H1 (cell line): ENCODE data around the gene C15orf39. TPM values are rescaled to one million over a fixed set of nuclear protein-coding genes. Genes with fewer than 3 reads are reported as not detected.

Experiments
- CTCF ChIA-PET: fragments of 300-600 bp; sonication (Branson Sonifier 250); formaldehyde crosslinking; loops from one replicate; lab custom pipeline; 2021; ENCODE audit not compliant: partially characterized antibody; lab: Charles Lee
- POLR2A ChIA-PET: fragments of 300-600 bp; sonication (Branson Sonifier 250); formaldehyde crosslinking; loops from one replicate; lab custom pipeline; 2021; ENCODE audit warnings: inconsistent platforms; ENCODE audit not compliant: partially characterized antibody; lab: Charles Lee
- DNase-seq, 2 experiments: peaks; one replicate each; pipeline versions ENCODE4 v3.0.0 to v3.0.0-alpha.2; 2010 to 2022; ENCODE audit warnings: low spot score in 2 of 2, low read depth in 1 of 2, mixed read lengths in 1 of 2
- FAIRE-seq: peaks from 2 replicates; lab custom pipeline; 2011; peaks lifted over from hg19 to GRCh38; lab: Jason Lieb, UNC
- H2AFZ ChIP-seq: 2 replicates; pipeline ENCODE4 v1.8.1; 2012; ENCODE audit warnings: low read length, inconsistent platforms
- H2AK5ac ChIP-seq: 2 replicates; pipeline ENCODE4 v1.6.1; 2013; ENCODE audit warnings: low read depth, low read length
- H2BK120ac ChIP-seq: replicated peaks from 2 replicates; pipeline ENCODE3; 2013; ENCODE audit warnings: low read depth, low read length, inconsistent platforms
- H2BK12ac ChIP-seq: 2 replicates; pipeline ENCODE4 v1.6.1; 2013; ENCODE audit warnings: low read depth, low read length
- H2BK15ac ChIP-seq: 2 replicates; pipeline ENCODE4 v1.6.1; 2013; ENCODE audit warnings: low read length
- H2BK20ac ChIP-seq: 2 replicates; pipeline ENCODE4 v1.6.1; 2013; ENCODE audit warnings: low read length
- H2BK5ac ChIP-seq: 2 replicates; pipeline ENCODE4 v1.6.1; 2013; ENCODE audit warnings: low read depth, low read length
- H3K14ac ChIP-seq: 2 replicates; pipeline ENCODE4 v1.6.1; 2013; ENCODE audit warnings: inconsistent platforms; ENCODE audit not compliant: insufficient read length
- H3K18ac ChIP-seq: 2 replicates; pipeline ENCODE4 v1.6.1; 2013; ENCODE audit warnings: low read length; ENCODE audit errors: extremely low read depth
- H3K23ac ChIP-seq: 2 replicates; pipeline ENCODE4 v1.6.1; 2013; ENCODE audit warnings: inconsistent platforms; ENCODE audit not compliant: insufficient read length
- H3K23me2 ChIP-seq: 2 replicates; pipeline ENCODE4 v1.6.1; 2013; ENCODE audit warnings: low read depth, low read length
- H3K27ac ChIP-seq: 2 replicates; pipeline ENCODE4 v1.6.1; 2011; ENCODE audit warnings: low read depth, low read length, inconsistent platforms
- H3K27me3 ChIP-seq, 4 experiments: replicated peaks in 1 of 4; 1 replicate in 1 of 4; 2 replicates in 3 of 4; pipeline versions ENCODE4 v1.6.1 to v1.8.1; 2011 to 2013; ENCODE audit warnings: low read length in 3 of 4, mild to moderate bottlenecking in 3 of 4, inconsistent platforms in 2 of 4, mixed read lengths in 2 of 4, moderate library complexity in 1 of 4; ENCODE audit not compliant: control insufficient read depth in 3 of 4, insufficient read depth in 3 of 4; ENCODE audit errors: extremely low read depth in 1 of 4
- H3K36me3 ChIP-seq, 4 experiments: 2 replicates each; pipeline versions ENCODE4 v1.6.1 to v1.8.1; 2011 to 2013; ENCODE audit warnings: mild to moderate bottlenecking in 4 of 4, low read length in 3 of 4, moderate library complexity in 2 of 4, control low read depth in 1 of 4, inconsistent platforms in 1 of 4; ENCODE audit not compliant: insufficient read depth in 4 of 4, control insufficient read depth in 2 of 4
- H3K4ac ChIP-seq: replicated peaks from 2 replicates; pipeline ENCODE3; 2013; ENCODE audit warnings: low read length, low read depth, mixed read lengths, inconsistent platforms; ENCODE audit not compliant: insufficient read length
- H3K4me1 ChIP-seq, 4 experiments: replicated peaks in 1 of 4; 1 replicate in 1 of 4; 2 replicates in 3 of 4; pipeline versions ENCODE4 v1.6.1 to v1.8.1; 2011 to 2013; ENCODE audit warnings: low read length in 3 of 4, inconsistent platforms in 2 of 4, mixed read lengths in 1 of 4; ENCODE audit not compliant: insufficient read depth in 4 of 4, control insufficient read depth in 3 of 4
- H3K4me2 ChIP-seq, 2 experiments: 2 replicates each; pipeline versions ENCODE4 v1.6.1 to v1.8.1; 2011 to 2013; ENCODE audit warnings: low read depth in 2 of 2, low read length in 2 of 2, control low read depth in 1 of 2, inconsistent platforms in 1 of 2, mild to moderate bottlenecking in 1 of 2; ENCODE audit not compliant: insufficient read depth in 1 of 2
- H3K4me3 ChIP-seq, 4 experiments: fragments of 200-600, 300-600 bp in 1 of 4; sonication (generic), shearing (Covaris generic), sonication (Bioruptor Twin) in 1 of 4; 2 replicates each; pipeline versions ENCODE4 v1.5.1 to v1.8.1; 2011 to 2016; ENCODE audit warnings: low read length in 4 of 4, low read depth in 3 of 4, control low read depth in 2 of 4, inconsistent platforms in 2 of 4, mild to moderate bottlenecking in 2 of 4, mixed read lengths in 1 of 4, moderate library complexity in 1 of 4; ENCODE audit not compliant: insufficient read depth in 2 of 4; ENCODE audit errors: extremely low read depth in 1 of 4
- H3K56ac ChIP-seq: replicated peaks from 2 replicates; pipeline ENCODE3; 2013; ENCODE audit warnings: low read depth, mild to moderate bottlenecking, mixed read lengths, low read length, inconsistent platforms; ENCODE audit not compliant: insufficient read length
- H3K79me1 ChIP-seq: 2 replicates; pipeline ENCODE4 v1.6.1; 2013; ENCODE audit warnings: low read depth, low read length, control low read depth
- H3K79me2 ChIP-seq, 2 experiments: 2 replicates each; pipeline versions ENCODE4 v1.6.1 to v1.8.1; 2012 to 2013; ENCODE audit warnings: low read length in 2 of 2, mild to moderate bottlenecking in 2 of 2, inconsistent platforms in 1 of 2; ENCODE audit not compliant: insufficient read depth in 2 of 2, control insufficient read depth in 1 of 2
- H3K9ac ChIP-seq, 4 experiments: replicated peaks in 1 of 4; 1 replicate in 1 of 4; 2 replicates in 3 of 4; pipeline versions ENCODE4 v1.6.1 to v1.8.1; 2011 to 2013; ENCODE audit warnings: low read depth in 3 of 4, low read length in 3 of 4, control low read depth in 2 of 4, mild to moderate bottlenecking in 2 of 4, moderate library complexity in 2 of 4, inconsistent platforms in 1 of 4; ENCODE audit errors: extremely low read depth in 1 of 4
- H3K9me3 ChIP-seq, 2 experiments: 2 replicates each; pipeline versions ENCODE4 v1.6.1 to v1.8.1; 2012 to 2013; ENCODE audit warnings: mild to moderate bottlenecking in 2 of 2, moderate library complexity in 2 of 2, control low read depth in 1 of 2, inconsistent platforms in 1 of 2, low read depth in 1 of 2, low read length in 1 of 2, mixed read lengths in 1 of 2; ENCODE audit not compliant: insufficient read depth in 2 of 2
- H4K20me1 ChIP-seq, 2 experiments: replicated peaks in 1 of 2; 2 replicates each; pipeline versions ENCODE3 to v1.8.1; 2011 to 2013; ENCODE audit warnings: inconsistent platforms in 2 of 2, low read length in 2 of 2, mild to moderate bottlenecking in 1 of 2; ENCODE audit not compliant: insufficient read depth in 2 of 2, control insufficient read depth in 1 of 2
- H4K5ac ChIP-seq: 2 replicates; pipeline ENCODE4 v1.6.1; 2013; ENCODE audit warnings: low read length, low read depth, mixed read lengths, inconsistent platforms; ENCODE audit not compliant: insufficient read length
- H4K8ac ChIP-seq: 2 replicates; pipeline ENCODE4 v1.8.0; 2013; ENCODE audit warnings: mild to moderate bottlenecking, moderate library complexity, low read length, inconsistent platforms; ENCODE audit not compliant: insufficient read depth; ENCODE audit errors: extremely low read depth
- H4K91ac ChIP-seq: replicated peaks from 2 replicates; pipeline ENCODE3; 2013; ENCODE audit warnings: low read length, mixed read lengths, inconsistent platforms; ENCODE audit not compliant: insufficient read length
- BACH1 ChIP-seq: IDR thresholded peaks from 2 replicates; pipeline ENCODE4 v1.6.1; 2012; ENCODE audit warnings: low read length, improper control_type of control experiment
- GTF2F1 ChIP-seq: IDR thresholded peaks from 2 replicates; pipeline ENCODE4 v1.6.1; 2012; ENCODE audit warnings: low read depth, low read length, improper control_type of control experiment, borderline replicate concordance
- KDM1A ChIP-seq: fragments of 200-600, 300-600 bp; sonication (generic); IDR thresholded peaks from 2 replicates; pipeline ENCODE4 v1.7.1; 2016; ENCODE audit warnings: mild to moderate bottlenecking, low read length, borderline replicate concordance
- NANOG ChIP-seq: IDR thresholded peaks from 2 replicates; pipeline ENCODE4 v1.6.1; 2011; ENCODE audit warnings: low read length, low read depth, mild to moderate bottlenecking, inconsistent platforms; ENCODE audit not compliant: insufficient read depth, poor library complexity, severe bottlenecking
- TAF1 ChIP-seq: IDR thresholded peaks from 2 replicates; pipeline ENCODE4 v1.6.1; 2011; ENCODE audit warnings: mild to moderate bottlenecking, low read depth, low read length
- TAF7 ChIP-seq: optimal IDR thresholded peaks from 2 replicates; pipeline ENCODE3; 2011; ENCODE audit warnings: low read depth, mild to moderate bottlenecking, inconsistent platforms, low read length, moderate library complexity, borderline replicate concordance
- TBP ChIP-seq: IDR thresholded peaks from 2 replicates; pipeline ENCODE4 v1.6.1; 2011; ENCODE audit warnings: low read depth, low read length, improper control_type of control experiment
- TCF12 ChIP-seq: IDR thresholded peaks from 2 replicates; pipeline ENCODE4 v1.6.1; 2011; ENCODE audit warnings: low read depth, mild to moderate bottlenecking, low read length
- WGBS, 2 experiments: shearing (Covaris generic) in 1 of 2; methylation state at CpG; one replicate each; pipeline versions ENCODE4 v1.1.6 to v1.1.7; 2013 to 2015; ENCODE audit warnings: low lambda C conversion rate in 2 of 2, mixed read lengths in 2 of 2, inconsistent platforms in 1 of 2, low coverage in 1 of 2, missing lambda C conversion rate in 1 of 2; ENCODE audit not compliant: insufficient replicate concordance in 2 of 2, insufficient coverage in 1 of 2, insufficient read length in 1 of 2; ENCODE audit errors: extremely low coverage in 1 of 2, missing lambda C conversion rate in 1 of 2; 5-methylcytosine and 5-hydroxymethylcytosine counted together
- polyA plus RNA-seq, 7 experiments: library from polyadenylated mRNA; depleted of rRNA in 3 of 7; stranded (reverse) in 5 of 7; unstranded in 2 of 7; fragments of >200 nt in 5 of 7; fragments of 200-250 nt in 2 of 7; gene quantifications; 1 replicate in 5 of 7; 2 replicates in 1 of 7; 4 replicates in 1 of 7; pipeline versions ENCODE4 v1.2.1 to v1.2.3, GENCODE V29; 2011 to 2013; ENCODE audit warnings: missing spikeins in 2 of 7, mixed read lengths in 2 of 7
- total RNA-seq: library from RNA; stranded (reverse); fragmentation: NEBNext Ultra II Directional; extraction: Animal tissue kit (Norgen Biotek cat#: 25700); gene quantifications from 2 replicates; pipeline ENCODE4 v1.2.1, GENCODE V29; 2021
- TF ChIP-seq, protein P1 (sequence below): IDR thresholded peaks from 2 replicates; pipeline ENCODE4 v1.6.1; 2012; ENCODE audit warnings: low read length, inconsistent platforms

Gene C15orf39
- total and polyA plus RNA-seq, 2 of the 8 experiments (the other 6 are each of a cell fraction or from before 2014, with no cell fraction given): 13.8 to 38.5 TPM

DNA sequence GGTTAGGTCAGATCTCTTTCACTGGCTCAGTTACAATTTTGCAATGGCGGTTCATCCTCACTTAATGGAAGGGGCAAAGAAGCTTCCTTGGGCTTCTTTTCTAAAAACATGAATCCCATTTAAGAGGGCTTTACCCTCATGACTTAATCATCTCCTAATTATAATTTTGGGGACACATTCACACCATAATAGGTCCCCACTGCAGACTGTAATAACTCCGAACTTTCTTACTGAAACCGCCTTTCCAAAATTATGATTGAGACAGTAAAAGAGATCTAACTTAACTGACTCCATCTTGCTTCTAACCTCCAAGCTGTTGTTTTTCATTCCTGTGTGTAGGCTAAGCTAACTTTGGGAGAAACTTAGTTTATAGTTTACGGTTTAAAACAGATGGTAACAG, 33.3 kb upstream of the C15orf39 start:
- no peak overlapping the region for H3K18ac ChIP-seq
- no peak overlapping the region for H4K5ac ChIP-seq
- no peak overlapping the region for H2BK15ac ChIP-seq
- WGBS, 2 experiments: 67% methylated on average over 4 of the region's 4 CpGs; no CpG with 5 or more reads in 1 of the 2 experiments
- no peaks in the 10 kb centered on the region for H3K23me2 ChIP-seq
- no peaks in the 10 kb centered on the region for H3K79me1 ChIP-seq
- CTCF ChIA-PET: interaction anchor here (0.6 to 1.7 kb wide), 3 partner anchors 11 to 125 kb away, joined by 3 to 7 read pairs (median 3); partner anchors contain the start of gene C15orf39
- no peak overlapping the region for H3K27ac ChIP-seq
- no peak overlapping the region for H3K4me3 ChIP-seq
- H3K23ac ChIP-seq: no peak overlapping the region
- no peak overlapping the region for H2BK5ac ChIP-seq
- no peaks in the 10 kb centered on the region for H3K27me3 ChIP-seq
- no peaks in the 10 kb centered on the region for H3K9me3 ChIP-seq
- H3K36me3 ChIP-seq: no peaks in the 10 kb centered on the region
- no peak overlapping the region for H3K56ac ChIP-seq
- DNase-seq (no peak), FAIRE-seq (no peak)
- H3K79me2 ChIP-seq: no peaks in the 10 kb centered on the region
- no peak overlapping the region for H3K4ac ChIP-seq
- H2BK12ac ChIP-seq: no peak overlapping the region
- POLR2A ChIA-PET: no interaction called here
- H2AK5ac ChIP-seq: no peak overlapping the region
- H2BK120ac ChIP-seq: no peak overlapping the region
- no peak overlapping the region for H3K14ac ChIP-seq
- peaks cover 0 to 6% (median 0%) of the 10 kb centered on the region in 4 experiments; a peak in 1 of 7 replicates for H3K4me1 ChIP-seq
- no peak overlapping the region for H4K91ac ChIP-seq
- H2BK20ac ChIP-seq: no peak overlapping the region
- H3K9ac ChIP-seq: no peak overlapping the region
- no peak overlapping the region for H4K8ac ChIP-seq
- no peak overlapping the region for H3K4me2 ChIP-seq
- H2AFZ ChIP-seq: no peak overlapping the region
- H4K20me1 ChIP-seq: no peaks in the 10 kb centered on the region
- TF ChIP-seq BACH1: no peak
- TF ChIP-seq KDM1A: no peak
- TF ChIP-seq, protein P1, sequence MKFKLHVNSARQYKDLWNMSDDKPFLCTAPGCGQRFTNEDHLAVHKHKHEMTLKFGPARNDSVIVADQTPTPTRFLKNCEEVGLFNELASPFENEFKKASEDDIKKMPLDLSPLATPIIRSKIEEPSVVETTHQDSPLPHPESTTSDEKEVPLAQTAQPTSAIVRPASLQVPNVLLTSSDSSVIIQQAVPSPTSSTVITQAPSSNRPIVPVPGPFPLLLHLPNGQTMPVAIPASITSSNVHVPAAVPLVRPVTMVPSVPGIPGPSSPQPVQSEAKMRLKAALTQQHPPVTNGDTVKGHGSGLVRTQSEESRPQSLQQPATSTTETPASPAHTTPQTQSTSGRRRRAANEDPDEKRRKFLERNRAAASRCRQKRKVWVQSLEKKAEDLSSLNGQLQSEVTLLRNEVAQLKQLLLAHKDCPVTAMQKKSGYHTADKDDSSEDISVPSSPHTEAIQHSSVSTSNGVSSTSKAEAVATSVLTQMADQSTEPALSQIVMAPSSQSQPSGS: no peak
- TF ChIP-seq NANOG: no peak
- TF ChIP-seq TCF12: no peak
- TF ChIP-seq GTF2F1: no peak
- TF ChIP-seq TAF7: no peak
- TF ChIP-seq TAF1: no peak
- no peak for TF ChIP-seq TBP
